ENCODE data around the gene SH3RF1. TPM values are rescaled to one million over a fixed set of nuclear protein-coding genes. Genes with fewer than 3 reads are reported as not detected.

Gene SH3RF1
- total and polyA plus RNA-seq, 2 of the 8 experiments (the other 6 are each of a cell fraction or from before 2014, with no cell fraction given) = 6.9 to 15.1 TPM

- no peak for TF ChIP-seq RXRA (IDR thresholded peaks at IDR 0.05; ENCODE audit: insufficient read depth, low read depth, low read length)
Observed at GRCh38 chr4:169270810-169271691, at the start of gene SH3RF1 (continued).
